H9 (cell line): ENCODE measurements around the gene PTPN3. TPM values are rescaled to one million over a fixed set of nuclear protein-coding genes. Genes with fewer than 3 reads are reported as not detected.

Experiments
- DNase-seq: peaks from one replicate; pipeline ENCODE4 v3.0.0-alpha.2; 2017
- H2AFZ ChIP-seq: one replicate; pipeline ENCODE4 v1.6.1; 2013; ENCODE audit warnings: mild to moderate bottlenecking, low read length, control low read depth, moderate library complexity
- H2AK5ac ChIP-seq: 2 replicates; pipeline ENCODE4 v1.6.1; 2013; ENCODE audit warnings: low read length, control low read depth, mixed read lengths; ENCODE audit not compliant: insufficient read length
- H2BK120ac ChIP-seq: one replicate; pipeline ENCODE4 v1.6.1; 2013; ENCODE audit warnings: low read depth, mild to moderate bottlenecking, low read length, control low read depth, inconsistent platforms; ENCODE audit not compliant: poor library complexity, severe bottlenecking
- H2BK12ac ChIP-seq: 2 replicates; pipeline ENCODE4 v1.6.1; 2013; ENCODE audit warnings: low read length, control low read depth, mixed read lengths, low read depth; ENCODE audit not compliant: insufficient read length
- H2BK15ac ChIP-seq: 2 replicates; pipeline ENCODE4 v1.6.1; 2013; ENCODE audit warnings: low read depth, low read length, control low read depth
- H2BK20ac ChIP-seq: one replicate; pipeline ENCODE4 v1.6.1; 2013; ENCODE audit warnings: low read depth, mild to moderate bottlenecking, low read length, control low read depth, inconsistent platforms; ENCODE audit not compliant: poor library complexity, severe bottlenecking
- H2BK5ac ChIP-seq: 2 replicates; pipeline ENCODE4 v1.6.1; 2013; ENCODE audit warnings: low read length, control low read depth, mixed read lengths; ENCODE audit not compliant: insufficient read length
- H3K14ac ChIP-seq: 2 replicates; pipeline ENCODE4 v1.6.1; 2013; ENCODE audit warnings: low read length, control low read depth; ENCODE audit not compliant: insufficient read depth
- H3K18ac ChIP-seq: 2 replicates; pipeline ENCODE4 v1.6.1; 2013; ENCODE audit warnings: low read depth, mild to moderate bottlenecking, mixed read lengths, low read length, control low read depth; ENCODE audit not compliant: insufficient read length
- H3K23ac ChIP-seq: 2 replicates; pipeline ENCODE4 v1.6.1; 2013; ENCODE audit warnings: low read length, control low read depth, mixed read lengths, low read depth; ENCODE audit not compliant: insufficient read length
- H3K23me2 ChIP-seq: 2 replicates; pipeline ENCODE4 v1.6.1; 2013; ENCODE audit warnings: low read depth, mild to moderate bottlenecking, mixed read lengths, low read length, control low read depth; ENCODE audit not compliant: insufficient read length, poor library complexity, severe bottlenecking
- H3K27ac ChIP-seq: 2 replicates; pipeline ENCODE4 v1.5.1; 2013; ENCODE audit warnings: low read length, control low read depth, mixed read lengths, low read depth; ENCODE audit not compliant: insufficient read length
- H3K27me3 ChIP-seq: 2 replicates; pipeline ENCODE4 v1.6.1; 2013; ENCODE audit warnings: low read length, control low read depth, inconsistent platforms; ENCODE audit not compliant: insufficient read depth
- H3K4ac ChIP-seq: 2 replicates; pipeline ENCODE4 v1.6.1; 2013; ENCODE audit warnings: low read depth, mild to moderate bottlenecking, control low read depth, inconsistent platforms, low read length, moderate library complexity
- H3K4me1 ChIP-seq: 2 replicates; pipeline ENCODE4 v1.6.1; 2013; ENCODE audit warnings: low read length, control low read depth, inconsistent platforms; ENCODE audit not compliant: insufficient read depth
- H3K4me2 ChIP-seq: 2 replicates; pipeline ENCODE4 v1.6.1; 2013; ENCODE audit warnings: low read length, control low read depth, mixed read lengths; ENCODE audit not compliant: insufficient read length, insufficient read depth
- H3K56ac ChIP-seq: 2 replicates; pipeline ENCODE4 v1.6.1; 2013; ENCODE audit warnings: low read depth, mild to moderate bottlenecking, mixed read lengths, low read length, control low read depth; ENCODE audit not compliant: insufficient read length
- H3K79me1 ChIP-seq: 2 replicates; pipeline ENCODE4 v1.6.1; 2013; ENCODE audit warnings: low read depth, mild to moderate bottlenecking, moderate library complexity, low read length, control low read depth, inconsistent platforms; ENCODE audit not compliant: insufficient read depth, poor library complexity, severe bottlenecking
- H3K79me2 ChIP-seq: 2 replicates; pipeline ENCODE4 v1.6.1; 2013; ENCODE audit warnings: low read length, control low read depth, inconsistent platforms; ENCODE audit not compliant: insufficient read depth
- H3K9ac ChIP-seq: 2 replicates; pipeline ENCODE4 v1.6.1; 2013; ENCODE audit warnings: low read length, control low read depth, mixed read lengths; ENCODE audit not compliant: insufficient read length; ENCODE audit errors: extremely low read depth
- H3K9me3 ChIP-seq: one replicate; pipeline ENCODE4 v1.6.1; 2013; ENCODE audit warnings: low read depth, low read length, inconsistent platforms; ENCODE audit not compliant: control insufficient read depth
- H3T11ph ChIP-seq: one replicate; pipeline ENCODE4 v1.6.1; 2013; ENCODE audit warnings: mild to moderate bottlenecking, low read length, control low read depth, inconsistent platforms
- H4K20me1 ChIP-seq: one replicate; pipeline ENCODE4 v1.6.1; 2013; ENCODE audit not compliant: control insufficient read depth, insufficient read length, insufficient read depth
- H4K5ac ChIP-seq: 2 replicates; pipeline ENCODE4 v1.6.1; 2013; ENCODE audit warnings: low read depth, mild to moderate bottlenecking, mixed read lengths, low read length, control low read depth; ENCODE audit not compliant: insufficient read length
- H4K8ac ChIP-seq: replicated peaks from 2 replicates; pipeline ENCODE4 v1.6.1; 2013; ENCODE audit warnings: low read length, control low read depth, mixed read lengths, low read depth; ENCODE audit not compliant: insufficient read length
- H4K91ac ChIP-seq: 2 replicates; pipeline ENCODE4 v1.6.1; 2013; ENCODE audit warnings: low read depth, mild to moderate bottlenecking, moderate library complexity, mixed read lengths, low read length, control low read depth; ENCODE audit not compliant: insufficient read length
- H3K27ac Mint-ChIP-seq, 3 experiments: 2 replicates in 2 of 3; 3 replicates in 1 of 3; pipeline ENCODE4 v1.8.0; 2020 to 2021; ENCODE audit warnings: mixed read lengths in 3 of 3, mild to moderate bottlenecking in 1 of 3, moderate library complexity in 1 of 3
- H3K27me3 Mint-ChIP-seq: 2 replicates; pipeline ENCODE4 v1.8.0; 2021; ENCODE audit warnings: low read depth, mild to moderate bottlenecking, moderate library complexity, mixed read lengths
- H3K36me3 Mint-ChIP-seq, 3 experiments: 2 replicates in 2 of 3; 3 replicates in 1 of 3; pipeline ENCODE4 v1.8.0; 2020 to 2021; ENCODE audit warnings: low read depth in 3 of 3, mixed read lengths in 3 of 3; ENCODE audit not compliant: insufficient read depth in 1 of 3
- H3K4me1 Mint-ChIP-seq, 2 experiments: 2 replicates each; pipeline ENCODE4 v1.8.0; 2020; ENCODE audit warnings: mixed read lengths in 2 of 2
- H3K4me3 Mint-ChIP-seq, 2 experiments: 2 replicates in 1 of 2; 3 replicates in 1 of 2; pipeline ENCODE4 v1.8.0; 2020 to 2021; ENCODE audit warnings: mild to moderate bottlenecking in 2 of 2, mixed read lengths in 2 of 2, moderate library complexity in 1 of 2
- H3K9me3 Mint-ChIP-seq, 2 experiments: 2 replicates in 1 of 2; 3 replicates in 1 of 2; pipeline ENCODE4 v1.8.0; 2020; ENCODE audit warnings: mild to moderate bottlenecking in 2 of 2, mixed read lengths in 2 of 2, moderate library complexity in 1 of 2
- WGBS: extraction: QIAGEN DNeasy Blood & Tissue Kit; methylation state at CpG from one replicate; pipeline ENCODE4 v1.1.7; 2013; ENCODE audit warnings: missing lambda C conversion rate, low lambda C conversion rate, mixed read lengths; ENCODE audit not compliant: insufficient read length; ENCODE audit errors: extremely low coverage; 5-methylcytosine and 5-hydroxymethylcytosine counted together
- total RNA-seq: library from RNA; stranded (reverse); gene quantifications from 2 replicates; pipeline ENCODE4 v1.2.1, GENCODE V29; 2021
- TF ChIP-seq, protein P1 (sequence below): fragments of 200-600 bp; sonication (generic); conservative IDR thresholded peaks from 3 replicates; pipeline ENCODE4 v1.8.0; 2021; ENCODE audit warnings: antibody characterized with exemption, mild to moderate bottlenecking

The PTPN3 gene
- total RNA-seq, 1 experiment from 2014 or later, result 2.6 TPM

GRCh38 chr9:109449036-109449798, 48.9 kb downstream of the PTPN3 start:
- DNase-seq, result no peak
- H3K27me3 ChIP-seq, result no peaks in the 10 kb centered on the region
- no peak overlapping the region for H3K18ac ChIP-seq
- TF ChIP-seq, protein P1, sequence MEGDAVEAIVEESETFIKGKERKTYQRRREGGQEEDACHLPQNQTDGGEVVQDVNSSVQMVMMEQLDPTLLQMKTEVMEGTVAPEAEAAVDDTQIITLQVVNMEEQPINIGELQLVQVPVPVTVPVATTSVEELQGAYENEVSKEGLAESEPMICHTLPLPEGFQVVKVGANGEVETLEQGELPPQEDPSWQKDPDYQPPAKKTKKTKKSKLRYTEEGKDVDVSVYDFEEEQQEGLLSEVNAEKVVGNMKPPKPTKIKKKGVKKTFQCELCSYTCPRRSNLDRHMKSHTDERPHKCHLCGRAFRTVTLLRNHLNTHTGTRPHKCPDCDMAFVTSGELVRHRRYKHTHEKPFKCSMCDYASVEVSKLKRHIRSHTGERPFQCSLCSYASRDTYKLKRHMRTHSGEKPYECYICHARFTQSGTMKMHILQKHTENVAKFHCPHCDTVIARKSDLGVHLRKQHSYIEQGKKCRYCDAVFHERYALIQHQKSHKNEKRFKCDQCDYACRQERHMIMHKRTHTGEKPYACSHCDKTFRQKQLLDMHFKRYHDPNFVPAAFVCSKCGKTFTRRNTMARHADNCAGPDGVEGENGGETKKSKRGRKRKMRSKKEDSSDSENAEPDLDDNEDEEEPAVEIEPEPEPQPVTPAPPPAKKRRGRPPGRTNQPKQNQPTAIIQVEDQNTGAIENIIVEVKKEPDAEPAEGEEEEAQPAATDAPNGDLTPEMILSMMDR, result no peak
- no peak overlapping the region for H4K91ac ChIP-seq
- H2AK5ac ChIP-seq, result no peak overlapping the region
- H3K27ac Mint-ChIP-seq, result no peak overlapping the region
- H2BK20ac ChIP-seq, result no peak overlapping the region
- no peak overlapping the region for H3K9ac ChIP-seq
- H3K23me2 ChIP-seq, result no peaks in the 10 kb centered on the region
- H3K4ac ChIP-seq, result no peak overlapping the region
- no peak overlapping the region for H3K4me3 Mint-ChIP-seq
- H4K20me1 ChIP-seq, result no peaks in the 10 kb centered on the region
- H3K27me3 Mint-ChIP-seq, result no peaks in the 10 kb centered on the region
- no peak overlapping the region for H3T11ph ChIP-seq
- H3K9me3 ChIP-seq, result no peaks in the 10 kb centered on the region
- H3K56ac ChIP-seq, result no peak overlapping the region
- H2BK15ac ChIP-seq, result no peak overlapping the region
- no peak overlapping the region for H2BK5ac ChIP-seq
- H4K5ac ChIP-seq, result no peak overlapping the region
- H3K4me2 ChIP-seq, result no peak overlapping the region
- H3K36me3 Mint-ChIP-seq, result no peaks in the 10 kb centered on the region
- H3K4me1 ChIP-seq, result no peaks in the 10 kb centered on the region; the same call in 1 of the 2 replicates
- no peak overlapping the region for H2BK12ac ChIP-seq
- H2BK120ac ChIP-seq, result no peak overlapping the region
- H4K8ac ChIP-seq, result no peak overlapping the region
- no CpG with 5 or more reads among the region's 12 CpGs for WGBS
- peaks cover 12 to 27% of the 10 kb centered on the region in 2 experiments for H3K4me1 Mint-ChIP-seq
- no peak overlapping the region for H3K27ac ChIP-seq
- no peaks in the 10 kb centered on the region for H3K79me1 ChIP-seq
- no peak overlapping the region for H3K23ac ChIP-seq
- 0 out of 2 replicates have a peak overlapping the region, but pooled peaks have one; percentile 63 for H3K14ac ChIP-seq
- H3K79me2 ChIP-seq, result no peaks in the 10 kb centered on the region
- H3K9me3 Mint-ChIP-seq, result no peaks in the 10 kb centered on the region
- no peak overlapping the region for H2AFZ ChIP-seq
